ENCODE data around the gene AP4B1. TPM values are rescaled to one million over a fixed set of nuclear protein-coding genes. Genes with fewer than 3 reads are reported as not detected.

The AP4B1 gene
- total and polyA plus RNA-seq, 9 of the 15 experiments (the other 6 are each of a cell fraction or from before 2014, with no cell fraction given): 15.8 to 36.5 (median 24.6) TPM

DNA sequence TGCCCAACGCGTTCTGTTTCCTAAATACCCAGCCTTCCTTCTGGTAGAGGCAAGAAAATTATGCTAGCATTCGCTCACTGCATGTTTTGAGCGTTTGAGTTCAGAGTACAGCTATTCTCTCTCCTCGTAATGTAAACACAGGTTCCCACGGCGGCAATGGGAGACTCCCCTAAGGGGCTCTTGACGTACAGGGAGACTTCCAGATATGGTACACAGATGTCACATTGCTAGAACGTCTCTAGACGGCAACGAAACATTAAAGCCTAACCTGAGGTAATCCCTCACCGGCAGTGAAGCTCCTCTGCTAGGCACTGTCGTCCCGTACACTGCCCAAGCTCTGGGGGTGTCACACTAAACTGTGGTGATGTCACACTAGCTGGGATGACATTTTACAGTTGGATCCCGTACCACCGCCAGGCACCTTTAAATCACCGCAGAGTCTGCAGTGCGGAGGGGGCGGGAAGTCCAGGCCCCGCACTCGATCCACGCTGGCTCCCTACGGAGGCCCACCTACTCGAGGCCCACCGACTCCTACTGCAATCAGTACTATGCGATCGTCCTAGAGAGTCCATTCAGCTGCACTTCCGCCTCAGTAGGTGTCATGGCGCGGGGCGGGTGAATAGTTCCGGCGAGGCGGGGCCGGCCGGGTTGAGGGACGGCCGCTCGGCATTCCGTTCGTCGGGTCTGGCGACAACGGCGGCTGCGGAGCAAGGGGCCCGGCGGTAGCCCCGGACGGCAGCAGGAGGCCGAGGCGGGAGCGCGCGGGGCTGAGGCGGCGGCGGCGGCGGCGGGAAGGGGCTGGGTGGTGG lies 24.5 kb upstream of the AP4B1 start, which contains the start of gene HIPK1 (continued):
- no peak for TF ChIP-seq BCLAF1 (IDR thresholded peaks at IDR 0.05; ENCODE audit: borderline replicate concordance in 1 of 2, control insufficient read depth in 1 of 2, low read depth in 2 of 2, low read length in 1 of 2)
- peak; percentile 82 for TF ChIP-seq SIN3B (IDR thresholded peaks at IDR 0.05; ENCODE audit: low read depth)
- no peak; the same call in 1 of the 2 replicates for TF ChIP-seq TEAD2 (tag; IDR thresholded peaks at IDR 0.05)
- TF ChIP-seq BCL6 (CRISPR knock-in tag; IDR thresholded peaks at IDR 0.05): no peak
- TF ChIP-seq NFE2L1 (tag; IDR thresholded peaks at IDR 0.05; ENCODE audit: borderline replicate concordance, low read depth): no peak
- TF ChIP-seq RNF2 (IDR thresholded peaks at IDR 0.05): peak; percentile 62; the same call in 1 of the 2 replicates
- TF ChIP-seq ZNF778 (CRISPR knock-in tag; IDR thresholded peaks at IDR 0.05): no peak
- TF ChIP-seq, protein P1, sequence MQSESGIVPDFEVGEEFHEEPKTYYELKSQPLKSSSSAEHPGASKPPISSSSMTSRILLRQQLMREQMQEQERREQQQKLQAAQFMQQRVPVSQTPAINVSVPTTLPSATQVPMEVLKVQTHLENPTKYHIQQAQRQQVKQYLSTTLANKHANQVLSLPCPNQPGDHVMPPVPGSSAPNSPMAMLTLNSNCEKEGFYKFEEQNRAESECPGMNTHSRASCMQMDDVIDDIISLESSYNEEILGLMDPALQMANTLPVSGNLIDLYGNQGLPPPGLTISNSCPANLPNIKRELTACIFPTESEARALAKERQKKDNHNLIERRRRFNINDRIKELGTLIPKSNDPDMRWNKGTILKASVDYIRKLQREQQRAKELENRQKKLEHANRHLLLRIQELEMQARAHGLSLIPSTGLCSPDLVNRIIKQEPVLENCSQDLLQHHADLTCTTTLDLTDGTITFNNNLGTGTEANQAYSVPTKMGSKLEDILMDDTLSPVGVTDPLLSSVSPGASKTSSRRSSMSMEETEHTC (IDR thresholded peaks at IDR 0.05): no peak
- no peak for TF ChIP-seq NFATC3 (IDR thresholded peaks at IDR 0.05)
- no peak for TF ChIP-seq ZNF518B (CRISPR knock-in tag; IDR thresholded peaks at IDR 0.05)
- no peak for TF ChIP-seq ZNF174 (CRISPR knock-in tag; IDR thresholded peaks at IDR 0.05)
- no peak for TF ChIP-seq ZFP1 (CRISPR knock-in tag; IDR thresholded peaks at IDR 0.05)
- TF ChIP-seq ATF1 (CRISPR knock-in tag; IDR thresholded peaks at IDR 0.05): no peak
- peak; percentile 98 for TF ChIP-seq ATF1 (tag; IDR thresholded peaks at IDR 0.05)
- TF ChIP-seq RNF219 (CRISPR knock-in tag; IDR thresholded peaks at IDR 0.05): no peak
- TF ChIP-seq, protein P2, sequence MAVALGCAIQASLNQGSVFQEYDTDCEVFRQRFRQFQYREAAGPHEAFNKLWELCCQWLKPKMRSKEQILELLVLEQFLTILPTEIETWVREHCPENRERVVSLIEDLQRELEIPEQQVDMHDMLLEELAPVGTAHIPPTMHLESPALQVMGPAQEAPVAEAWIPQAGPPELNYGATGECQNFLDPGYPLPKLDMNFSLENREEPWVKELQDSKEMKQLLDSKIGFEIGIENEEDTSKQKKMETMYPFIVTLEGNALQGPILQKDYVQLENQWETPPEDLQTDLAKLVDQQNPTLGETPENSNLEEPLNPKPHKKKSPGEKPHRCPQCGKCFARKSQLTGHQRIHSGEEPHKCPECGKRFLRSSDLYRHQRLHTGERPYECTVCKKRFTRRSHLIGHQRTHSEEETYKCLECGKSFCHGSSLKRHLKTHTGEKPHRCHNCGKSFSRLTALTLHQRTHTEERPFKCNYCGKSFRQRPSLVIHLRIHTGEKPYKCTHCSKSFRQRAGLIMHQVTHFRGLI (CRISPR knock-in tag; IDR thresholded peaks at IDR 0.05): no peak

Data from K562 (cell line).